Ascending aorta (tissue), 2 donors: ENCODE results near the gene LONRF3. TPM values are rescaled to one million over a fixed set of nuclear protein-coding genes. Genes with fewer than 3 reads are reported as not detected.

ENCODE experiments used
- DNase-seq, 2 donors: peaks; one replicate each; pipeline ENCODE4 v3.0.0-alpha.2; 2019; ENCODE audit warnings: low spot score in 2 of 2
- H3K27ac ChIP-seq, 2 donors: fragments of 200-600 bp; sonication (generic); one replicate each; pipeline ENCODE4 v1.5.1; 2016 to 2017; ENCODE audit warnings: mild to moderate bottlenecking in 1 of 2
- H3K27me3 ChIP-seq: fragments of 200-600 bp; sonication (generic); one replicate; pipeline ENCODE4 v1.5.1; 2017
- H3K36me3 ChIP-seq, 2 donors: fragments of 200-600 bp; sonication (generic); one replicate each; pipeline ENCODE4 v1.5.1; 2016
- H3K4me1 ChIP-seq, 2 donors: fragments of 200-600 bp; sonication (generic); one replicate each; pipeline ENCODE4 v1.5.1; 2016 to 2017; ENCODE audit warnings: mild to moderate bottlenecking in 1 of 2
- H3K4me3 ChIP-seq, 2 donors: fragments of 200-600 bp; sonication (generic); one replicate each; pipeline ENCODE4 v1.5.1; 2016 to 2017; ENCODE audit warnings: mild to moderate bottlenecking in 1 of 2
- H3K9me3 ChIP-seq, 2 donors: fragments of 200-600 bp; sonication (generic); one replicate each; pipeline ENCODE4 v1.5.1; 2016
- CTCF ChIP-seq, 3 experiments: fragments of 200-600 bp in 2 of 3; fragments of 450-650 bp in 1 of 3; sonication (generic) in 2 of 3; IDR thresholded peaks; one replicate each; pipeline ENCODE4 v1.5.1; 2016 to 2019; ENCODE audit warnings: antibody characterized with exemption in 3 of 3, mild to moderate bottlenecking in 1 of 3, moderate library complexity in 1 of 3
- intact Hi-C: fragments of 100-400 bp; cut with DNase I; formaldehyde crosslinking; loops from one replicate; pipeline ENCODE4 v1.15.1; 2023
- total RNA-seq: library from RNA; depleted of rRNA; stranded (reverse); fragments of >200 nt; gene quantifications from one replicate; pipeline ENCODE4 v1.1.0, GENCODE V29; 2016

LONRF3 gene
- 11.0 TPM for total RNA-seq

- H3K4me3 ChIP-seq: peak within 1 kb of the TSS; percentile 77 to 83
- no peaks in the 10 kb centered on the region for H3K4me1 ChIP-seq
- peak within 1 kb of the TSS; percentile 76 to 87 for H3K27ac ChIP-seq
- TF ChIP-seq CTCF (IDR thresholded peaks at IDR 0.05): no peak
- DNase-seq: peak; percentile 47 to 89
- no peaks in the 10 kb centered on the region for H3K36me3 ChIP-seq
- intact Hi-C loops: no loop called here
- H3K27me3 ChIP-seq: no peaks in the 10 kb centered on the region
- H3K9me3 ChIP-seq: no peaks in the 10 kb centered on the region
Observed at GRCh38 chrX:118974088-118974907, at the start of gene LONRF3. Gene LONRF3 (plus strand): TSS chrX:118974618. CDS start chrX:118974781, 163 bp downstream.

- Histone ChIP-seq H3K27me3 (no peaks in the 10 kb centered on the region), H3K27ac (no peak overlapping the region), H3K9me3 (no peaks in the 10 kb centered on the region), H3K36me3 (no peaks in the 10 kb centered on the region), H3K4me1 (no peaks in the 10 kb centered on the region), H3K4me3 (no peak overlapping the region)
- no peak for DNase-seq
- TF ChIP-seq CTCF (IDR thresholded peaks at IDR 0.05): no peak
- intact Hi-C loops: no loop called here
Observed at GRCh38 chrX:118928151-118928550, 46.3 kb upstream of the LONRF3 start.

- no peak overlapping the region for H3K4me3 ChIP-seq
- DNase-seq: no peak
- intact Hi-C loops: no loop called here
- no peaks in the 10 kb centered on the region for H3K27me3 ChIP-seq
- no peaks in the 10 kb centered on the region for H3K4me1 ChIP-seq
- H3K27ac ChIP-seq: no peak overlapping the region
- no peaks in the 10 kb centered on the region for H3K36me3 ChIP-seq
- no peaks in the 10 kb centered on the region for H3K9me3 ChIP-seq
- TF ChIP-seq CTCF (IDR thresholded peaks at IDR 0.05): no peak
Observed at GRCh38 chrX:118935352-118935751, 39.1 kb upstream of the LONRF3 start.

GRCh38 chrX:118941147-118941546, 33.3 kb upstream of the LONRF3 start:
- intact Hi-C loops: no loop called here
- no peaks in the 10 kb centered on the region for H3K9me3 ChIP-seq
- DNase-seq: no peak
- no peak overlapping the region for H3K27ac ChIP-seq
- H3K27me3 ChIP-seq: no peaks in the 10 kb centered on the region
- TF ChIP-seq CTCF (IDR thresholded peaks at IDR 0.05): no peak
- H3K4me1 ChIP-seq: no peaks in the 10 kb centered on the region
- H3K4me3 ChIP-seq: no peak overlapping the region
- no peaks in the 10 kb centered on the region for H3K36me3 ChIP-seq

- no peaks in the 10 kb centered on the region for H3K36me3 ChIP-seq
- DNase-seq: no peak
- intact Hi-C loops: no loop called here
- no peak overlapping the region for H3K27ac ChIP-seq
- no peaks in the 10 kb centered on the region for H3K4me1 ChIP-seq
- H3K27me3 ChIP-seq: no peaks in the 10 kb centered on the region
- TF ChIP-seq CTCF (IDR thresholded peaks at IDR 0.05): no peak
- no peaks in the 10 kb centered on the region for H3K9me3 ChIP-seq
- H3K4me3 ChIP-seq: no peak overlapping the region
Observed at GRCh38 chrX:118943102-118943501, 31.3 kb upstream of the LONRF3 start.
